ENCODE data around the gene SYNE1.
"Not testable (repeated sequence)": the region's sequence is repeated elsewhere in the genome, so short reads cannot be mapped to it uniquely, and the experiment has no call there.

Gene SYNE1

DNA sequence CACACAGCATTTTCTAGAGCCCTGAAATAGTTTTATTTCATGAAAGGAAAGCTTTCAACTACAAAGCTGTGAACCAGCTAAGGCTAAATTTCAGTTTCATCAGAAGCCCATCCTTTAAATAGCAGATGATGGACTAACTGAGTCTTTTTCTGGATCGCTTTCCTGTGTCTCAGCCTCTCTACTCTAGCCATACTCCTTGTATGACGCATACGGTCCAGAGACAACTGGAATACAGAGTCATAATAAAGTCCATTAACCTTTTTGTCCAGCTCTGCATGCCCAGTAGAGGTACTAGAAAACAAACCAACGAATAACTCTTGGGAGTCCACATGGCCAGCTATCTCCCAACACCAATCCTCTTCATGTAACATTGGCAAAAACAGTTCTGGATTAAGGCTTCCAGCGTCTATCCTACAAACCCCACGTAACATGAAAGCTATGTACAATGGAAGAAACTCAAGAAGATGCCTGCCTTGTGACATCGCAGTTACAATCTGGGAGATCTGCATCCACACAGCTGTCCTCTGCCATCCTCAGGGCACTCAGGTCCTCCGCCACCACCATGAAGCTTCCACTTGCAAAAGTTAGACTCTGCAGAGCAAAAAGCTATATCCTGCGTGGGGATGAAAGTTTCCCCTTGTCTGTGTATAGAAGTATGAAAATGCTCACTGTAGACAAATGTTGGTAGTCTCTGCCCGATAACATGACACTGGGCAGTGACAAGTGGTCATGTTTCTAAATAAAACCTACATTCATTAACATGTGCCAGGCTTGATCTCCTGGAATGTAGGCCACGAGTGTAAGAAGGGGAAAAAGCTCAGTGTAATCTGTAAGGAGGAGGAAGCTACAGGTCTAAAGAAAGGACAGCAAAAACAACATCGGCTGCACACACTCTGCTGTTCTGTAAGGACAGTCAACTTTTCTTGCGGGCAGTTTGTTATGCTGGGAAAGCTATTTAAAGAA lies 469.2 kb downstream of the SYNE1 start:
- DNase-seq, result no peak

DNA sequence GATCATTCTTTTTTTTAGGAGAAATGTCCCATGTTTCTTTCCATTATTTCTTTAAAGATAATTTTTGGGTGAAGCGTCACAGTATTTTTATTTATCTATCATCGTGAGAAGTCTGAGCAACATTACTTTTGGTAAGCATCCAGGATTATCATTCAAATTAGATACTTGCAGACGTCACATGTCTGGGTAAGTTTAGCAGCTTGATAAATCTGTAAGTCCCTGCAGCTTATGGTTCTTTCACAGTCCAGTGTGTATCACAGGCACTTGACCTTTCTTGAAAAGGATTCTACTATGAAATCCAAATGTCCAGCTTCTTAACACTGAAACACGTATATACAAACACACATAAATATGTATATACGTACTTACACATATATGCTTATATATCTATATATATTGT lies 470.3 kb downstream of the SYNE1 start:
- DNase-seq, result no peak

DNA sequence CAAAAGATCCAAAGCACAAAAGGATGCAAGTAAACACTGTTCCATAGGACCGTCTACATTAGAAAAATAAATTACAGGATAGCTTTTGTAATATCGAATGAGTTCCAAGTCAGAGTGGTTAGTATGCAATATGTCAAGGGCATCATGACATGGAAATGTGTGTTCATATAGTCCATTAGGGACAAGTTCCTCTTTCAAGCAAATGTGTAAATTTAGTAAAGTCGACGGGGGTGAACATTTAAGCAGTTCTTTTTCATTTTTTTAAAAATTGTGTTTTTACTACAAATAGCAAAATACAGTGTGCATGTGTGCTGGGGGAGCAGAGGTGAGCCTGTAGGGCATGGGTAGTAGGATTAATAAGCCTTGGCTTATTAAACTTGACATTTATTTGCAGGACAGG lies 470.7 kb downstream of the SYNE1 start:
- no peak for DNase-seq

DNA sequence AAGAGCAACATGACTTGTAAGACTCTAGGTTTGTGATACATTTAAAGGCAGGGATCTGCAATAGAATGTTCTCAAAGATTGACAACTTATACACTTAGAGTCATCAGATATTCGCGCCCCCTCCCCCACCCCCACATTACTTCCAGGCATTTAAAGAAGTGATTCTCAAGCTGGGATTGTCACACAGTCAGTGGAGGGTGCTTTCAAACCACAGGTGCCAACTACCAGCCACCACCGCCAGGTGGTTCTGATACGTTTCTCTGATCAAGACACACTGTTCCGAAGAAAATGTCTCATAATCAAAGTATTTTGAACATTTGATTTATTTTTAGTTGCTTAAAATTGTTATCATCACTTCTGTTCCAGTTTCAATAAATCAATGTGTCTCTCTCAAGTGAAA lies 472.2 kb downstream of the SYNE1 start:
- DNase-seq, result no peak

DNA sequence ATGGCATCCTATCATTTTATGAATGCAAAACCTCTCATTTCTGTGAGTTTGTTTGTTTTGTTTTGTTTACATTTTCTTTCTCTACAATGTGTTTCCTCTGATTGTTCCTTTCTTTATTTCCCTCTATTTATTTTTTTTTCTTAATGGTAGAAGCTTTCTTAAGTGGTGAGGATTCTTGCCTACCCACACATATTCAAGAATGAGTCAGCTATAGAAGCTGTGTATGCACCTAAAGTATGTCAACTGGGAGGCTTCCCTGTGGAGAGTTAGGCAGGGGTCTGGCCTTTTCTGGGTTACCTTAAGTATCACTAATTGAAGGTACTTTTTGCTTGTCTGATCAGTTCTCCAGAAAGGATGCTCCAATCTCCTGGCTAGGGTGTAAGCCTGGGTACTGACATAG lies 475.7 kb downstream of the SYNE1 start:
- DNase-seq, result no peak

DNA sequence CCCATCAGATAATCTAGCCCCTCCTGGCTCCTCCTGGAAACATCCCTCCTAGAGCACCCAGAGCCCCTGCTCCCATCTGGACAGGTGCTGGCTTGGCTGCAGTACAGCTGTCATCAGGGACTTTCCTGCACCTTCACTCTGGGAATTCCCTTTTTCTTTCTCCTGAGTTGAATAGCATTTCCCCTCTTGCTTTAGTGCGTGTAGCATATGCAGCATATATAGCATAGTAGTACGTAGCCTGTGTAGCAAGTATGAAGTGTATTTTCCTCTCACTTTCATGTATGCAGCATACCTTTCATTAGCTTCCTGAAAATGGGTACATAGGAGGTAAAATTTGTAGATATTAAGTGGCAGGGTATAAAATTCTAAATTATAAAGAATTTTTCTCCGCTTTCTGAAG lies 476.8 kb downstream of the SYNE1 start:
- no peak for DNase-seq

DNA sequence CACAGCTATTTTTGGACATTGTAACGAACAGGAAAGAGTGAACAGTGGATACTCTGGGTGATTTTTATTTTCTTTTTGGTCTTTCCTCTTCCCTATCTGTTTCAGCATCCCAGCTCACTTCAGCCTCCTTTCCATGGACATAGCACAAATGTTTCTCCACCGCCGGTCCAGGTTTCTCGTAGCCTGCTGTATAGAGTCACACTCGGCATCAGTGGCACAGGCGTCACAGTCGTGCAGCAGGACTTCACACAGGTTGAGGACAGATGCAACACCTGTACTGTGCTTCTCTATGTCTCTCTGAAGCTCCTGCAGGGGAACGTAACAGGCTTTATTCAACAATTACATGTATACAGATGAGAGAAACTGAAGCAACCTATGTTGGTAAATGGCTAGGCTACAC lies 481.4 kb downstream of the SYNE1 start:
- DNase-seq, result no peak

DNA sequence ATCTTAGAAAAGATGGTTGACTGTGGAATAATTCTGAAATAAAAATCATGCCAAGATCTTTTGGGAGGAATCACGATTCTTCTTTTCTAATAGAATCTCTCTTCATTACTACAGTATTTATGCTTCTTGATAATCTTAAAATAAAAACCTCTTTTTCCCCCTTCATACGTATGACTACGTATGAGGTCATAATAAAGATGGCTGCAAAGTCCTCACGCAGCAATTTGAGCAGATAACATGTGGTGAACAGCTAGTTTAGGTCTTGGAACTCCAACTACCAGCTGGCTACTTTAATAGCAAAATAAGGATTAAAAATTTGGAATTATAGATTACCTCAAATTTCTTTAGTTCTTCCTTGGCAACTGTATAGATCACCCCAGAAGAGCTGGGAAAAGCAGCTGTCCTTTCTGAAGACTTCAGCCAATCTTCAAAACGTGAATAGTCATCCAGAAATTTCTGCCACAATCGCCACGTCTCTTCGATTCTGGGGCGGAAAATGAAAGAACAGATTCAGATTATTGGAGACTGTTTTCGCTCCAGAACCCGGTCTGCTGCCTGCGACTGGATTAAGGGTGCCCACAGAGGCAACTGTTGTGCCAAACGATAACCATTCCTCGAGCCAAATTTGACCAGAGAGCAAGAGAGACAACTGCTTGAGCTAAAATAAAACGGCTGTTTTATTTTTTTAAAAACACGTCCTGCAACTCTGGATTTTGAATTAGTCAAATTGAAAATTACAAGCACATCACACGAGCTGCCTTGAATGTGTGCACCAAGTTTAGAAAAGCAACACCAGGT lies 482.4 kb downstream of the SYNE1 start:
- no peak for DNase-seq

DNA sequence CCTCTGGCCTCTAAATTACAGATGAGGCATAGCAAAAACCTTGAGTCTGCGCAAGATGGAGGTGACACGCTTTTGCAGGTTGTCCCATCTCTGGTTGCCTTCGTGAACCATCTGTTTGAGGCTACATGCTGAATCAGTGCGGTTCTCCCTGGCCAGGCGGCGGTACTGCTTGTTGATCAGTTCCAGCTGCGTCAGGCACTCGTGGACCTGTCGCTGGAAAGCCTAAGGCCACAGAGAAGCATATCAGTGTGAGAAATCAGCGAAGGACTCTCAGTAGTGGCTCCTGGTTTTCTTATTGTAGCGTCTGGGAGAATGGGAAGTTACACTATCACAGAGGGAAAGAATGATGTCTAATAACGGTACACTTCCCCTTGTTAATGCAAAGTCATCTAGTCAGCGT lies 485.2 kb downstream of the SYNE1 start:
- DNase-seq, result no peak

DNA sequence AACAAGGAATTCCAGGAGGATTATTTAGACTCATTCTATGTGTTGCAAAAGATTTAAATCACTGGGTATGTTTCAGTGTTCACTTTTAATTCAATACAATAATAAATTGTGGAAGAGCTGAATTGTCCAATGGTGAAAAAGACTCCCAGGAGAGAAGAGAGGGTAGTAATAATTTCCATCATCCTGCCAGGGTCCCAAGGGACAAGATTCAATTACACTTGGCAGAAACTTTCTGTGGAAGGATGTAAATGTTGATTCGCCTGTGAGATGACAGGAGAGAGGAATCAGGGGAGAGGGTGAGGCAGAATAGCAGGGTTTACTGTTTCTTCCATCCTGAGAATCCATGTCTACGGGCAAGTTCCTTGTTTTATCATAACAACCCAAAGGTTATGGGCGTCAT lies 487.0 kb downstream of the SYNE1 start:
- DNase-seq, result no peak

DNA sequence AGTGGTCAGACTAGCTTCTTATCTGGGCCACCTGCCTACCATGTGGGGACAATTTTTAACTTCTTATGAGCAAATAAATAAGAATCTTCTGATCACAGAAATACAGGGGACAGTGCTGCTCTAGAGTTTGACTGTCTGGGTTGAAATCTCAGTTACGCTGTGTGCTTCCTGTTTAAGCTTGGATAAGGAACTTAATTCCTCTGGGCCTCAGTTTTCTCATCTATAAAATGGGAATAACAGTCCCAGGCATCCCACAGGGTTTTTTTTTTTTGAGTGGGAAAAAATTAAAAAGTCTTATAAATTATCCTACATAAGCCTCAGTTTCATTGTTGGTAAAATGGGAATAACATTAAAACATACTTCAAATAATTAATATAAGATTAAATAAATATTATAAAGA lies 488.8 kb downstream of the SYNE1 start:
- no peak for DNase-seq

DNA sequence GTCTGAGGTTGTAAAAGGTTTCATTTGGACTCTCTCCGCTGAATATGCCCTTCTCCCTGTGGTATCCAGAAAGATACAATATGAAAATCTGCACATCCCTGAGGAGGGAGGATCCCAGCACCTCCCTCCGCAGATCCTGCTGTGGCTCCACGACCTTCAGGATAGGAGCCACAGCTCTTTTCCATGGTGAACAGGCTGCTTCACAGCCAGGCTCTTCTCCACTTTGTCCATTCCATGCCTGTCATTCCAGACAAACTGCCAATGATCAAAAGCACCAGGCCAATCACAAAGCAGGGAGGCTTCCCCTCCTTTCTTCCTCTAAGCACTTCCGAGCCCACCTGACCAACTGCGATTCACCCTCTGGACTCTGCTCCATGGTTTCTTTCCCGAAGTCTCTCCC lies 489.9 kb downstream of the SYNE1 start:
- DNase-seq, result no peak

DNA sequence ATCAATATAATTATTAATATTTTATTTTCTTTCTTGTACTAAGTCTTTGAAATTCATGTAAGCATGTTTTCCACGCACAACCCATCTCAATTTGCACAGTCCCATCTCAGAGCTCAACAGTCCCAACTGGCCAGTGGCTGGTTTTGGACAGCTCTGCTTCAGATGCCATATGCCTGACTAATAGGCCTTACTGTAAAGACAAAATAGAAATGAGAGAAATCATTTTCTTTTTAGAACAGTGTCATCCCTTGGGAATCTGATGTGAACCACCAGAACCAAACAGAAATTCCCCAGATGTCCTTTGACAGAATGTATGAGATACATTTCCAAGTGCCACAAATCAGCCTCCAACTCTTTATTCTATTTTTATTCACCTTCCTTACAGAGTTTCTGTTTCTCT lies 490.8 kb downstream of the SYNE1 start:
- DNase-seq, result no peak

DNA sequence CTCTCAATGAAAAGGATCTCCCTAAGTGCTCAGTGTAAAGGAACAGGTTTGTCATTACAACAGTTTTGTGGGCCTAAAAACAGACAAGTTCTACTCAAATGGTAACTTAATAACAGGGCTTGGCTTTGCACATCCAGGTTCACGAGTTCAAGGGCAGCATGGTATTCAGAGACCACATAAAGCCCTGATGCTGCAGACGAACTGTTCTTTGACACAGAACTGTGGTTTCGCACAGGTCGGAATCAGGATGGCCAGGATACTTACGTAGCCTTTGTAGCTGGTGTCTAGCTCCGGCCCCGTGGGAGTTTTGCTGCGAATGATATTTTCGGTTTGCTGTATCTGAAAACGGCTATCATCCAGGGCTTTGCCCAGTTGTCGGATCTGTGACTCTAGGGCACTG lies 493.8 kb downstream of the SYNE1 start:
- no peak for DNase-seq

DNA sequence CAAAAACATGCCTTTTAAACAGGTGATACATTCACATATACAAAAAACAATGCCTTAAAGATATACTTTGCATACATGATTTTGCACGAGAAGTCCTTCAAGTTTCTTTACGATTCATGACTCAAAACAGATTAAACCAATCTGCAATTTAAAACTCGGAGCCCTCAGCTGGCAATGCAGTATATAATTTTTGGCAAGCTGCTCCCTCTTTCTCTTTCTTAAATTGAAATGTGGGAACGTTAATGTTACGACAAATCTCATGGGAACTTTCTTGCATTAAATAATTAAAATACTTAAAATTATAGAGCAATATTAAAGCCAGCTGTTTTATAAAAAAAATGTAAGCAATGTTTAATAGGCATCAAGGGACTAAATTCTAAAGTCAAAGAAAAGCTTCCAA lies 495.1 kb downstream of the SYNE1 start:
- DNase-seq, result no peak

DNA sequence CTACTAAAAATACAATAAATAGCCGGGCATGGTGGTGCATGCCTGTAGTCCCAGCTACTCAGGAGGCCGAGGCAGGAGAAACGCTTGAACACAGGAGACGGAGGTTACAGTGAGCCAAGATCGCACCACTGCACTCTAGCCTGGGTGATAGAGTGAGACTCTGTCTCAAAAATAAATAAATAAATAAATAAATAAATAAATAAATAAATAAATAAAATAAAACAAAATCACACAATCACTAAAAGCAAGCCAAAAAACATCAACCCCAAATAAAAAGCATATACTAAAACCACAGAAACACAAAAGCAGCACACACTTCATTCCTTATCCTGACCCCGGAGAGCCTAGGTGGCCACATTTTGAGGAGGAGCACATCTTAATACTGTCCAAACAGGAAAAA lies 498.8 kb downstream of the SYNE1 start:
- not testable (repeated sequence) for DNase-seq

DNA sequence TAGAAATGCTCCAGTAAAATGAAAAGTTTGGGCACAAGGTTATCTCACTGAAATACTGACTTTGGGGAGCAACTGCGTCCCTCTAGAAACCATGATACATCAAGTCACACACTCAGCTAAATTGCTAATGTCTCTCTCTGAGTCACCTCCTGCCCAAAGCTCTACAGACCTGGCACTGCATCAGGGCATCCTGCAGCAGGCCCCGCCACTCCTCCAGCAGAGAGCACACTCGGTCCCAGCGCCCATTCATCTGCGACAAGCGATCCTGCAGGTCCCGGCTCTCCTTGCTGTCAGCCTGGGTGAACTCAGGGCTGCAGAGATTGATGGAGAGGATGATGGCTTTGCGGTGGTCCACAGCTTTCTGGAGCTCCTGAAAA lies 500.7 kb downstream of the SYNE1 start:
- DNase-seq, result no peak

DNA sequence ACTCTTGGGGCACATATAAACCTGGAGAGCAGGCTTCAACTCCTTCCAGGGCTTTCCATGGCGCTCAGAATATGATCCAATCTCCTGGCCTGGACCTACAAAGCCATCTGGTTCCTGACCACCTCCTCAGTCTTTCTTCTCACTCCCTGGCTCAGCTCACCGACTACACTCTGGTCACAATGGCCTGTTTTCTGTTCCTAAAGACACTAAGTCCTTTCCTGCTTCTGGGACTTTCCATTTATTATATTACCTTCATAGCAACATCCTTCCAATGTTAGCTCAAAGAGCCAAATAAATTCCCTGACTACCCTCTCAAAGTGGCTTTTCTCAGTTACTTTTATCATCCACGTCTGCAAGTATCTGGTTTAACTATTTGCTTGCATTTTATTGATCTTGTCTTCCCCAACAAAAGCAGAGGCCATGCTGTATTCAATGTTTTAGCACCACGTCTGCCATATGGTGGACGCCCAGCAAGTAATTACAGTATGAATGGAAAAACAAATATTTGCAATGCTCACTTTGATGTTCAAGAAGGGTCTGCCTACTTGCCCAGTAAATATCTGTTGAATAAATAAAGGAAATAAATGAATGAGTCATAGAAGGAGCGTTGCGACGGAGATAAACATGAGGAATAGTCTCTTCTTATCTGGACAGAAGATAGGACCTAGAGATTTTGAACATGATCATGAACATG lies 501.3 kb downstream of the SYNE1 start:
- DNase-seq, result no peak

DNA sequence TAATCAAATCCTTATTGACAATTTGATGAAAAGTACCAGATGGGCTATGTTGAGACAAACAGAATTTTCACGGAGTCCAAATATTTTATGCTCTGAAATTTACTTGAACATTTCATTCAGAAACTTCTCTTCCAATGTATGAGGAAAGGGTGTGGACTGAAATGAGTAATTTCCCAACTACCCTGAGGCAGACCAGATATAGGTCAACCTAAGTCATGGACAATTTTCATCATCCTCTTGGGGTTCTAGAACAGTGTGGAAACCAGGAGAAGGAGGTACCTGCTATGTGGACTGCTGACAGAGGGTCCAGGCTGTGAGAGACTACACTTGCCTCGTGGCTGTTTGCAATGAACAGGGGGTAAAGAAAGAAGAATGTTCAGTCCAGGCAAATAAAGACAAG lies 506.7 kb downstream of the SYNE1 start:
- DNase-seq, result no peak

DNA sequence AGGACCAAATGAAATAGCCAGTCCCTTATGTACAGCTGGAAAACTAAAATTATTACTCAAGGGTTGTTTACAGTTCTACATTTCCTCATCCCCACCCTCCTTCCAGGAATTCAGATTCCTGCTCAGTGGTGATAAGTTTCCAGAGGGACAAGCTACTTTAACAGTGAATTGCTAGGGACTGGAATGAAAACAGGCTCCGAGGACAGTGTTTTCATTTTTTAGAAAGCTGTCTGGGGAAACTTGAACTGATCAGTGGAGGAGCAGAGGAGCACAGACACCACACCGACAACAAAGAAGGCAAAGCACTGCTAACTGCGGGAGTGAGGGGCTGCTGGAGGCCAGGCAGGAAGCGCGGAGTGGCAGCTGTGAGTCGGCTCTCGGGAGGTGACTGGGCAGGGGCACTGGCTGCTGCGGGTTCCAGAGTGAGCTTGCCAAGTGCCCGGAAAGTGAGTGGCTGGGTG lies 507.4 kb downstream of the SYNE1 start:
- DNase-seq, result no peak

DNA sequence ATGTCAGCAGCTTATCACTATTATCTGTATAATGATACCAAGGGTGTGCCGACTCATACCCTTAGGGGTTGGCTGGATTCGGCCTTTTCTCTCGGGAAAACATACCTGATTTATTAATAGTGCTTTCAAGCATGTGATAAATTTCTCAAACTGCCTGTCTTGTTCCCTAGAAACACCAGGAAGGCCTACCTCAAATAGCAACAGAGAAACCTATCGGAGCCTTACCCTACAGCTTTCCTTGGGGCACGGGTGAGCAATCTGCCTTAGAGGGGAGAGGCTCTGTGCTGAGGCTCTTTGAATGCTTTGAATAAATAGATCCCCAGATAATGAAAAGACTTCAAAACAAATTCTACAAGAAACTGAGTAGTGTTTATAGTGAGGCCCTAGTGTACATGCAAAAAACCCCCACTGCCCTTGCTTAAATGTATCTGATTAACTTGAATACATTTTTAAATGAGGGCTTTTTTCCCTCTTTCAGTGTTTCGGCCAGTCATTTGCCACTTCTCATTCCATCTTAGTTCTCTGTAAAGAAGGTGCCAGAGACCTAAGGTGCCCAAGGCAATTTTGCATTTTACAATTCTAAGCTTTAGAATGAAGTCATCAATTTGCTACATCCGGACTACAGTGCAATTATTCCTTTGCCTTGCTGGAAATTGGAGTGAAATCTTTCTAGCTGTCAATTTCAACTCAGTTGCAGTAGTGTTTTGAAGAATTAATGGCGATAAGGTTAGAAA lies 509.6 kb downstream of the SYNE1 start:
- no peak for DNase-seq

DNA sequence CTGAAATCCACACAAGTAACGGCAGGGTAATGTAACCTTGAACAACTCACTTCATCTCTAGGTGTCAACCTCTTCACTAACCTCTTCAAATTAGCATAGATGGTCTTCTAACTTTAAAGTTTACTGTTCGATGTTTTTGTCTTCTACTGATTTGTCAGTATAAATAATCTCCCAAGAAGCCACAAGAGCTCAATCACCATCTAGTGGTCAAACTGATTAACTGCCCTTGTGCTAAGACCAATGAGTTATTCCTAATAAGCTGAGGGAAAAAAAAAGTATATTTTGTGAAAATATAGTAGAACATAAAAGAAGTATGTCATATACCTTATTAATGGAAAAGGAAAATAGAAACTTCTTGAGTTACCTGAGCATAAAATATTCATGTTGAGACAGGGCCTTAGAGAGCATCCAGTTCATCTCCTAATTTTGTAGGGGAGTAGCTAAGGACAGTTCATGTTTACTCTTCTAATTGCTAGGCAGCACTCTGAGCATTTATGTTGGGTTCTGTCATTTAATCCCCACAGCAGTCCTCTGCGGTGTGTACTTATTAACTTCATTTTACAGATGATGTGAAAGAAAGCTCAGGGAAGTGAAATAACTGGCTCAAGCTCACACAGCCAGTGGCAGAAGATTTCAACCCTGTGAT lies 512.6 kb downstream of the SYNE1 start:
- DNase-seq, result no peak

Measured in NK-92 treated with Interleukin-12 subunit alpha and Interleukin-12 subunit beta, amount 100 ng/mL, for 24 hours (cell line).